Hepatocyte (in vitro differentiated cells): ENCODE data around the gene DRD3.
A peak's percentile ranks its signal among the peaks of the same experiment; 100 is the strongest.

Experiments used
- CTCF ChIP-seq: fragments of 200-600 bp; sonication (generic); IDR thresholded peaks from 2 replicates; pipeline ENCODE4 v1.5.1; 2016; ENCODE audit warnings: antibody characterized with exemption, mild to moderate bottlenecking; ENCODE audit not compliant: poor library complexity
- EZH2 ChIP-seq: fragments of 200-600 bp; sonication (generic); IDR thresholded peaks from 2 replicates; pipeline ENCODE4 v1.6.1; 2016; ENCODE audit warnings: antibody characterized with exemption, mild to moderate bottlenecking, borderline replicate concordance

- TF ChIP-seq CTCF (peak; percentile 26), EZH2 (no peak)
These were observed 723 bp upstream of the DRD3 start for GRCh38 chr3:114179575-114179974.
